Measurements from ENCODE around the gene CDH13.

CDH13 gene

GRCh38 chr16:83653785-83654184 lies 1027.0 kb downstream of the CDH13 start:
- TF ChIP-seq REST (IDR thresholded peaks at IDR 0.05; ENCODE audit: insufficient read depth in 1 of 2, low read depth in 2 of 2, low read length in 2 of 2) = no peak
- TF ChIP-seq SIN3A (IDR thresholded peaks at IDR 0.05; ENCODE audit: borderline replicate concordance, insufficient read depth, low read length) = no peak
- TF ChIP-seq TAF1 (IDR thresholded peaks at IDR 0.05; ENCODE audit: borderline replicate concordance, insufficient read depth, low read length) = no peak
- TF ChIP-seq FOXP2 (optimal IDR thresholded peaks at IDR 0.05; ENCODE audit: borderline replicate concordance, extremely low read depth, extremely low read length, insufficient read depth) = no peak
- TF ChIP-seq POLR2AphosphoS5 (IDR thresholded peaks at IDR 0.05; ENCODE audit: low read depth, low read length) = no peak

GRCh38 chr16:83660282-83660681 lies 1033.5 kb downstream of the CDH13 start:
- no peak for TF ChIP-seq FOXP2 (optimal IDR thresholded peaks at IDR 0.05; ENCODE audit: borderline replicate concordance, extremely low read depth, extremely low read length, insufficient read depth)
- TF ChIP-seq SIN3A (IDR thresholded peaks at IDR 0.05; ENCODE audit: borderline replicate concordance, insufficient read depth, low read length) = no peak
- TF ChIP-seq TAF1 (IDR thresholded peaks at IDR 0.05; ENCODE audit: borderline replicate concordance, insufficient read depth, low read length) = no peak
- no peak for TF ChIP-seq REST (IDR thresholded peaks at IDR 0.05; ENCODE audit: insufficient read depth in 1 of 2, low read depth in 2 of 2, low read length in 2 of 2)
- TF ChIP-seq POLR2AphosphoS5 (IDR thresholded peaks at IDR 0.05; ENCODE audit: low read depth, low read length) = no peak

GRCh38 chr16:83661656-83662055 lies 1034.9 kb downstream of the CDH13 start:
- TF ChIP-seq REST (IDR thresholded peaks at IDR 0.05; ENCODE audit: insufficient read depth in 1 of 2, low read depth in 2 of 2, low read length in 2 of 2) (no peak), SIN3A (IDR thresholded peaks at IDR 0.05; ENCODE audit: borderline replicate concordance, insufficient read depth, low read length) (no peak), FOXP2 (optimal IDR thresholded peaks at IDR 0.05; ENCODE audit: borderline replicate concordance, extremely low read depth, extremely low read length, insufficient read depth) (no peak), POLR2AphosphoS5 (IDR thresholded peaks at IDR 0.05; ENCODE audit: low read depth, low read length) (no peak), TAF1 (IDR thresholded peaks at IDR 0.05; ENCODE audit: borderline replicate concordance, insufficient read depth, low read length) (no peak)

GRCh38 chr16:83666449-83666848 lies 1039.7 kb downstream of the CDH13 start:
- TF ChIP-seq TAF1 (IDR thresholded peaks at IDR 0.05; ENCODE audit: borderline replicate concordance, insufficient read depth, low read length) (no peak), SIN3A (IDR thresholded peaks at IDR 0.05; ENCODE audit: borderline replicate concordance, insufficient read depth, low read length) (no peak), REST (IDR thresholded peaks at IDR 0.05; ENCODE audit: insufficient read depth in 1 of 2, low read depth in 2 of 2, low read length in 2 of 2) (no peak), POLR2AphosphoS5 (IDR thresholded peaks at IDR 0.05; ENCODE audit: low read depth, low read length) (no peak), FOXP2 (optimal IDR thresholded peaks at IDR 0.05; ENCODE audit: borderline replicate concordance, extremely low read depth, extremely low read length, insufficient read depth) (no peak)

- no peak for TF ChIP-seq REST (IDR thresholded peaks at IDR 0.05; ENCODE audit: insufficient read depth in 1 of 2, low read depth in 2 of 2, low read length in 2 of 2)
- TF ChIP-seq TAF1 (IDR thresholded peaks at IDR 0.05; ENCODE audit: borderline replicate concordance, insufficient read depth, low read length) = no peak
- no peak for TF ChIP-seq FOXP2 (optimal IDR thresholded peaks at IDR 0.05; ENCODE audit: borderline replicate concordance, extremely low read depth, extremely low read length, insufficient read depth)
- no peak for TF ChIP-seq SIN3A (IDR thresholded peaks at IDR 0.05; ENCODE audit: borderline replicate concordance, insufficient read depth, low read length)
- TF ChIP-seq POLR2AphosphoS5 (IDR thresholded peaks at IDR 0.05; ENCODE audit: low read depth, low read length) = no peak
These were observed 1042.7 kb downstream of the CDH13 start for GRCh38 chr16:83669456-83669855.
